Endothelial cell of umbilical vein (primary cell): ENCODE results near the gene LALBA. TPM values are rescaled to one million over a fixed set of nuclear protein-coding genes. Genes with fewer than 3 reads are reported as not detected.

Experiments
- BruUV-seq: library from RNA; stranded (reverse); fragments of 400-500 nt; replicated peaks from 2 replicates; lab custom pipeline; 2021; lab: Mats Ljungman, UMichigan
- CTCF ChIA-PET: fragments of 300-600, 350-600 bp; sonication (Branson Sonifier 250); formaldehyde crosslinking; loops from one replicate; lab custom pipeline; 2021; ENCODE audit warnings: antibody characterized with exemption, inconsistent platforms; lab: Charles Lee
- POLR2A ChIA-PET: fragments of 300-600, 350-600 bp; sonication (Branson Sonifier 250); formaldehyde crosslinking; loops from one replicate; lab custom pipeline; 2021; ENCODE audit warnings: antibody characterized with exemption, inconsistent platforms; lab: Charles Lee
- DNase-seq: peaks from one replicate; pipeline ENCODE4 v3.0.0-alpha.2; 2011; ENCODE audit warnings: low read depth, low spot score
- FAIRE-seq: peaks from 2 replicates; lab custom pipeline; 2011; peaks lifted over from hg19 to GRCh38; lab: Jason Lieb, UNC
- H2AFZ ChIP-seq: 2 replicates; pipeline ENCODE4 v1.6.0; 2012; ENCODE audit warnings: low read depth, low read length, control low read depth, inconsistent platforms
- H3K27ac ChIP-seq: 2 replicates; pipeline ENCODE4 v1.5.1; 2011; ENCODE audit warnings: low read depth, mild to moderate bottlenecking, control low read depth, low read length, moderate library complexity; ENCODE audit not compliant: insufficient read depth
- H3K27me3 ChIP-seq, 2 experiments: 2 replicates each; pipeline versions ENCODE4 v1.6.0 to v1.6.1; 2011; ENCODE audit warnings: low read length in 2 of 2, mixed read lengths in 1 of 2; ENCODE audit not compliant: control insufficient read depth in 2 of 2, insufficient read depth in 2 of 2
- H3K36me3 ChIP-seq, 2 experiments: 2 replicates in 1 of 2; 3 replicates in 1 of 2; pipeline ENCODE4 v1.5.1; 2011; ENCODE audit warnings: low read length in 2 of 2, mild to moderate bottlenecking in 1 of 2, moderate library complexity in 1 of 2; ENCODE audit not compliant: control insufficient read depth in 2 of 2, insufficient read depth in 2 of 2; ENCODE audit errors: extremely low read depth in 1 of 2
- H3K4me1 ChIP-seq: 3 replicates; pipeline ENCODE4 v1.5.1; 2011; ENCODE audit warnings: mild to moderate bottlenecking, low read length; ENCODE audit not compliant: control insufficient read depth, insufficient read depth; ENCODE audit errors: extremely low read depth
- H3K4me2 ChIP-seq: 2 replicates; pipeline ENCODE4 v1.6.1; 2011; ENCODE audit warnings: low read length, control low read depth, mixed read lengths; ENCODE audit not compliant: insufficient read depth
- H3K4me3 ChIP-seq, 3 experiments: fragments of 200-600 bp in 1 of 3; sonication (generic), shearing (Covaris generic) in 1 of 3; replicated peaks in 1 of 3; 2 replicates each; pipeline ENCODE4 v1.5.1; 2011 to 2016; ENCODE audit warnings: control low read depth in 3 of 3, low read length in 3 of 3, mild to moderate bottlenecking in 2 of 3, inconsistent platforms in 1 of 3, low read depth in 1 of 3, moderate library complexity in 1 of 3; ENCODE audit not compliant: insufficient read depth in 1 of 3
- H3K79me2 ChIP-seq: 2 replicates; pipeline ENCODE4 v1.6.0; 2012; ENCODE audit warnings: low read length, inconsistent platforms; ENCODE audit not compliant: control insufficient read depth, insufficient read depth
- H3K9ac ChIP-seq: replicated peaks from 2 replicates; pipeline ENCODE3; 2011; ENCODE audit warnings: low read length, control low read depth; ENCODE audit not compliant: insufficient read depth; ENCODE audit errors: extremely low read depth
- H3K9me1 ChIP-seq: replicated peaks from 3 replicates; pipeline ENCODE4 v1.6.0; 2011; ENCODE audit warnings: mild to moderate bottlenecking, low read length; ENCODE audit not compliant: control insufficient read depth, insufficient read depth; ENCODE audit errors: extremely low read depth
- H3K9me3 ChIP-seq: replicated peaks from 2 replicates; pipeline ENCODE4 v1.5.1; 2012; ENCODE audit warnings: low read length, inconsistent platforms; ENCODE audit not compliant: control insufficient read depth, insufficient read depth
- H4K20me1 ChIP-seq: replicated peaks from 2 replicates; pipeline ENCODE3; 2011; ENCODE audit warnings: mild to moderate bottlenecking, low read length; ENCODE audit not compliant: control insufficient read depth, insufficient read depth; ENCODE audit errors: extremely low read depth
- EZH2 ChIP-seq: IDR thresholded peaks from 2 replicates; pipeline ENCODE4 v1.6.1; 2012; ENCODE audit warnings: borderline replicate concordance, low read depth, mild to moderate bottlenecking, moderate library complexity, low read length, inconsistent platforms; ENCODE audit not compliant: severe bottlenecking
- FOS ChIP-seq: IDR thresholded peaks from 2 replicates; pipeline ENCODE4 v1.6.1; 2011; ENCODE audit warnings: mild to moderate bottlenecking, low read length, moderate library complexity, borderline replicate concordance; ENCODE audit not compliant: insufficient read depth
- GATA2 ChIP-seq: IDR thresholded peaks from 2 replicates; pipeline ENCODE4 v1.7.0; 2011; ENCODE audit warnings: low read depth, mild to moderate bottlenecking, moderate library complexity, mixed read lengths, low read length; ENCODE audit not compliant: insufficient read length, insufficient read depth
- JUN ChIP-seq: IDR thresholded peaks from 2 replicates; pipeline ENCODE4 v1.6.1; 2011; ENCODE audit warnings: borderline replicate concordance, low read depth; ENCODE audit not compliant: insufficient read length, insufficient read depth
- MYC ChIP-seq: IDR thresholded peaks from one replicate; pipeline ENCODE4 v1.6.1; 2011; ENCODE audit warnings: mild to moderate bottlenecking, low read depth, low read length
- POLR2A ChIP-seq: IDR thresholded peaks from 2 replicates; pipeline ENCODE4 v1.6.1; 2012; ENCODE audit warnings: low read depth, mild to moderate bottlenecking, control low read depth, low read length
- POLR2AphosphoS5 ChIP-seq: IDR thresholded peaks from 2 replicates; pipeline ENCODE4 v1.6.1; 2012; ENCODE audit warnings: low read depth, mild to moderate bottlenecking, control low read depth, low read length, moderate library complexity; ENCODE audit not compliant: insufficient read depth
- dilution Hi-C: fragments of 300-500 bp; cut with MboI; formaldehyde crosslinking; loops from one replicate; pipeline ENCODE4 v1.15.0; 2019; ENCODE audit warnings: low sequenced_read_pairs; ENCODE audit not compliant: extremely low pct_ligation_motif_present
- intact Hi-C: fragments of 100-400 bp; cut with micrococcal nuclease; formaldehyde crosslinking; loops from one replicate; pipeline ENCODE4 v1.10.0; 2022
- polyA plus RNA-seq, 4 experiments: library from polyadenylated mRNA; depleted of rRNA in 3 of 4; stranded (reverse) in 3 of 4; unstranded in 1 of 4; fragments of >200 nt; gene quantifications; 2 replicates each; pipeline versions ENCODE4 v1.2.1 to v1.2.3, GENCODE V29; 2011 to 2012; ENCODE audit warnings: missing spikeins in 1 of 4
- total RNA-seq: library from RNA; stranded (reverse); gene quantifications from 2 replicates; pipeline ENCODE4 v1.2.3, GENCODE V29; 2021
- TF ChIP-seq, protein P1 (sequence below): IDR thresholded peaks from 2 replicates; pipeline ENCODE4 v1.6.1; 2011; ENCODE audit not compliant: insufficient read depth, insufficient read length
- TF ChIP-seq, protein P2 (sequence below), 2 donors: IDR thresholded peaks; 1 replicate in 1 of 2; 2 replicates in 1 of 2; pipeline ENCODE4 v1.5.1; 2011; ENCODE audit warnings: low read length in 2 of 2, mild to moderate bottlenecking in 2 of 2, moderate library complexity in 2 of 2, control low read depth in 1 of 2, inconsistent platforms in 1 of 2, low read depth in 1 of 2; ENCODE audit not compliant: insufficient read depth in 1 of 2; ENCODE audit errors: extremely low read depth in 1 of 2

LALBA gene
- total and polyA plus RNA-seq, 2 donors (not counting 3 experiments of a cell fraction or from before 2014, with no cell fraction given), result not detected

- dilution Hi-C loops, result no loop called here
- peaks cover 6 to 10% of the 10 kb centered on the region in 2 experiments for H3K27me3 ChIP-seq
- H3K4me3 ChIP-seq, result no peak overlapping the region
- ChIA-PET POLR2A (no interaction called here), CTCF (interaction anchor here (0.8 to 1.0 kb wide), 2 partner anchors 9 to 15 kb away, joined by 3 to 4 read pairs; no protein-coding TSS in a partner anchor)
- no peaks in the 10 kb centered on the region for H3K36me3 ChIP-seq
- FAIRE-seq (no peak), DNase-seq (no peak)
- H3K79me2 ChIP-seq, result no peaks in the 10 kb centered on the region
- H4K20me1 ChIP-seq, result no peaks in the 10 kb centered on the region
- no peak overlapping the region for H2AFZ ChIP-seq
- H3K9me1 ChIP-seq, result no peaks in the 10 kb centered on the region
- H3K9me3 ChIP-seq, result no peaks in the 10 kb centered on the region
- H3K4me1 ChIP-seq, result no peaks in the 10 kb centered on the region
- H3K9ac ChIP-seq, result no peak overlapping the region
- intact Hi-C loops, result loop anchor here (10.0 kb wide), 1 partner anchor 649 kb away; the partner anchor contains the start of gene TMEM106C
- no TSS peak for BruUV-seq
- no peak overlapping the region for H3K4me2 ChIP-seq
- no peak overlapping the region for H3K27ac ChIP-seq
- TF ChIP-seq, protein P1, sequence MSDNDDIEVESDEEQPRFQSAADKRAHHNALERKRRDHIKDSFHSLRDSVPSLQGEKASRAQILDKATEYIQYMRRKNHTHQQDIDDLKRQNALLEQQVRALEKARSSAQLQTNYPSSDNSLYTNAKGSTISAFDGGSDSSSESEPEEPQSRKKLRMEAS, result no peak
- TF ChIP-seq MYC, result no peak
Measured at GRCh38 chr12:48613321-48613720, 43.5 kb upstream of the LALBA start.

DNA sequence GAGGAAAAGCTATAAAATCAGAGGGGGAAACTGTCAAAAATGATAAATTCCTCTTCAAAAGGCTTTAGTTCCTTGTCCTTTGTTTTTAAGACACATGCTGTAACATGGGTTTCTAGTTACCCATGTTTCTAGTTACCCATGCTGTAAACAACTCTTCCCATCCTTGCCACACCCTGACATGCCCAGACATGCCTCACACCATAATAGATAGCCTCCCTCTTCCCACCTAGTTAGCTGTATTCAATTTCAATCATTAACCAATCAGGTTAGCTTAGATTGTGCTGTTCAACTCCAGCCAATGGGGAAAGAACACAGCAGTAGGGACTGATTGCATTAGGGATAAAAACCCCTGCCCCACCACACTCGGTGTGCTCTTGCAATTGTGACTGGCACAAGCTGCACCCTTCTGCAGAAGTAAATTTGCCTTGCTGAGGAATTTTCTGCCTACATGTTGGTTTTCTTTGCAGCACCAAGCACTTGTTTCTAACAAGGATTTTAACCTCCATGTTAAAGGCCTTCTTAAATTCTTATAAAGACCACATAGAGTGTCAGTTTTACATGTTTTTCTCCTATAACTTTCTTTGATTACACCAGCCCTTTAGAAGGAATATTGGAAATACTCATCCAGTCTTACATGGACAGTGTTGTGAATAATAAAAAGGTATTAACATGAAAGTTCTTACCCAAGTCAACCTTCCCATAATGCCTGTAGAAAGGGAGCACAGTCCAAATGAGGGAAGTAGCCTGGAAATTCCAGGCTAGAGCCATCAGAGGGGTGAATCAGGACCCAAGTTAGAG lies 32.5 kb upstream of the LALBA start:
- H3K9ac ChIP-seq, result no peak overlapping the region
- dilution Hi-C loops (no loop called here), intact Hi-C loops (no loop called here)
- TF ChIP-seq POLR2A (no peak), POLR2AphosphoS5 (no peak), JUN (no peak), FOS (no peak), MYC (no peak), EZH2 (no peak), GATA2 (no peak)
- TF ChIP-seq, protein P1, result no peak
- TF ChIP-seq, protein P2, sequence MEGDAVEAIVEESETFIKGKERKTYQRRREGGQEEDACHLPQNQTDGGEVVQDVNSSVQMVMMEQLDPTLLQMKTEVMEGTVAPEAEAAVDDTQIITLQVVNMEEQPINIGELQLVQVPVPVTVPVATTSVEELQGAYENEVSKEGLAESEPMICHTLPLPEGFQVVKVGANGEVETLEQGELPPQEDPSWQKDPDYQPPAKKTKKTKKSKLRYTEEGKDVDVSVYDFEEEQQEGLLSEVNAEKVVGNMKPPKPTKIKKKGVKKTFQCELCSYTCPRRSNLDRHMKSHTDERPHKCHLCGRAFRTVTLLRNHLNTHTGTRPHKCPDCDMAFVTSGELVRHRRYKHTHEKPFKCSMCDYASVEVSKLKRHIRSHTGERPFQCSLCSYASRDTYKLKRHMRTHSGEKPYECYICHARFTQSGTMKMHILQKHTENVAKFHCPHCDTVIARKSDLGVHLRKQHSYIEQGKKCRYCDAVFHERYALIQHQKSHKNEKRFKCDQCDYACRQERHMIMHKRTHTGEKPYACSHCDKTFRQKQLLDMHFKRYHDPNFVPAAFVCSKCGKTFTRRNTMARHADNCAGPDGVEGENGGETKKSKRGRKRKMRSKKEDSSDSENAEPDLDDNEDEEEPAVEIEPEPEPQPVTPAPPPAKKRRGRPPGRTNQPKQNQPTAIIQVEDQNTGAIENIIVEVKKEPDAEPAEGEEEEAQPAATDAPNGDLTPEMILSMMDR (IDR thresholded peaks at IDR 0.05; ENCODE audit: extremely low read depth in 1 of 2, insufficient read depth in 1 of 2, low read depth in 1 of 2, low read length in 2 of 2), result no peak
- H3K27me3 ChIP-seq, result peaks cover 0 to 5% of the 10 kb centered on the region in 2 experiments
- no peak overlapping the region for H3K4me3 ChIP-seq
- no peak for FAIRE-seq
- no peaks in the 10 kb centered on the region for H3K4me1 ChIP-seq
- no peaks in the 10 kb centered on the region for H3K9me3 ChIP-seq
- DNase-seq, result no peak
- no peaks in the 10 kb centered on the region for H3K79me2 ChIP-seq
- no peaks in the 10 kb centered on the region for H3K9me1 ChIP-seq
- no TSS peak for BruUV-seq
- no peak overlapping the region for H3K4me2 ChIP-seq
- CTCF ChIA-PET, result interaction anchor here (3.4 kb wide), 1 partner anchor 16 kb away, joined by 12 read pairs; no protein-coding TSS in a partner anchor
- no peaks in the 10 kb centered on the region for H3K36me3 ChIP-seq
- POLR2A ChIA-PET, result no interaction called here
- no peak overlapping the region for H3K27ac ChIP-seq
- no peaks in the 10 kb centered on the region for H4K20me1 ChIP-seq
- no peak overlapping the region for H2AFZ ChIP-seq
